HCT116 (cell line): ENCODE results near the gene CETN1.

Experiments
- ATF3 ChIP-seq: IDR thresholded peaks from 2 replicates; pipeline ENCODE4 v1.6.1; 2012
- EZH2phosphoT487 ChIP-seq: fragments of 200-600 bp; IDR thresholded peaks from 2 replicates; pipeline ENCODE4 v1.6.1; 2018; ENCODE audit warnings: antibody characterized with exemption, borderline replicate concordance
- POLR2A ChIP-seq: IDR thresholded peaks from 2 replicates; pipeline ENCODE4 v1.7.0; 2011; ENCODE audit warnings: borderline replicate concordance; ENCODE audit not compliant: insufficient read depth, insufficient read length; ENCODE audit errors: extremely low read depth
- POLR2AphosphoS5 ChIP-seq: IDR thresholded peaks from 2 replicates; pipeline ENCODE4 v1.6.1; 2011; ENCODE audit warnings: mild to moderate bottlenecking, low read depth, low read length, moderate library complexity
- YY1 ChIP-seq: IDR thresholded peaks from 2 replicates; pipeline ENCODE4 v1.6.1; 2011; ENCODE audit warnings: low read length, low read depth, moderate library complexity, mild to moderate bottlenecking; ENCODE audit not compliant: insufficient replicate concordance; ENCODE audit errors: extremely low read depth

GRCh38 chr18:604771-605170, 24.6 kb downstream of the CETN1 start:
- TF ChIP-seq POLR2AphosphoS5 (no peak), ATF3 (no peak), POLR2A (no peak), YY1 (no peak), EZH2phosphoT487 (no peak)
